WTC11 (cell line): ENCODE data around the gene CREB3. TPM values are rescaled to one million over a fixed set of nuclear protein-coding genes. Genes with fewer than 3 reads are reported as not detected.

Source experiments
- ATAC-seq: fragments of 200-7000 bp; cut with Tn5 transposase; 2 replicates; pipeline ENCODE4 v1.10.0; 2021; ENCODE audit warnings: mild to moderate bottlenecking, moderate library complexity
- CTCF ChIA-PET: fragments of 300-600 bp; sonication (Branson Sonifier 250); formaldehyde crosslinking; loops from one replicate; lab custom pipeline; 2021; ENCODE audit warnings: antibody characterized with exemption; lab: Charles Lee
- POLR2A ChIA-PET: fragments of 350-600 bp; sonication (Branson Sonifier 250); formaldehyde crosslinking; loops from one replicate; lab custom pipeline; 2021; ENCODE audit warnings: antibody characterized with exemption; lab: Charles Lee
- DNase-seq: peaks from one replicate; pipeline ENCODE4 v3.0.0; 2021; ENCODE audit warnings: low spot score
- H3K27ac Mint-ChIP-seq: 2 replicates; pipeline ENCODE4 v1.8.0; 2021; ENCODE audit warnings: mixed read lengths
- H3K27me3 Mint-ChIP-seq: 2 replicates; pipeline ENCODE4 v1.8.0; 2021; ENCODE audit warnings: low read depth, mild to moderate bottlenecking, moderate library complexity, mixed read lengths
- H3K36me3 Mint-ChIP-seq: 2 replicates; pipeline ENCODE4 v1.8.0; 2021; ENCODE audit warnings: mixed read lengths
- H3K4me1 Mint-ChIP-seq: 2 replicates; pipeline ENCODE4 v1.8.0; 2022; ENCODE audit warnings: mixed read lengths
- H3K4me3 Mint-ChIP-seq: 2 replicates; pipeline ENCODE4 v1.8.0; 2021; ENCODE audit warnings: mild to moderate bottlenecking, moderate library complexity, mixed read lengths
- H3K9me3 Mint-ChIP-seq: 2 replicates; pipeline ENCODE4 v1.8.0; 2021; ENCODE audit warnings: mixed read lengths
- E2F1 ChIP-seq: sonication (generic); formaldehyde crosslinking; IDR thresholded peaks from 2 replicates; pipeline ENCODE4 v1.8.0; 2022; ENCODE audit warnings: mild to moderate bottlenecking, missing genetic modification reagents
- ELF4 ChIP-seq: sonication (generic); formaldehyde crosslinking; IDR thresholded peaks from 2 replicates; pipeline ENCODE4 v1.8.1; 2022; ENCODE audit warnings: low read depth, mild to moderate bottlenecking, moderate library complexity, missing genetic modification reagents
- ERG ChIP-seq: fragments of 250-450 bp; sonication (Bioruptor Pico); IDR thresholded peaks from 2 replicates; pipeline ENCODE4 v1.8.0; 2021; ENCODE audit warnings: mild to moderate bottlenecking
- FOXP4 ChIP-seq: sonication (generic); formaldehyde crosslinking; IDR thresholded peaks from 2 replicates; pipeline ENCODE4 v1.8.0; 2022; ENCODE audit warnings: mild to moderate bottlenecking, missing genetic modification reagents
- JAZF1 ChIP-seq: fragments of 250-450 bp; sonication (Bioruptor Pico); IDR thresholded peaks from 2 replicates; pipeline ENCODE4 v1.9.0; 2021; ENCODE audit warnings: moderate library complexity, mild to moderate bottlenecking, inconsistent platforms
- NR1H2 ChIP-seq: sonication (generic); formaldehyde crosslinking; IDR thresholded peaks from 2 replicates; pipeline ENCODE4 v1.9.0; 2021; ENCODE audit warnings: mild to moderate bottlenecking, moderate library complexity, missing genetic modification reagents
- NR3C1 ChIP-seq: sonication (generic); formaldehyde crosslinking; conservative IDR thresholded peaks from 2 replicates; pipeline ENCODE4 v1.8.1; 2023; ENCODE audit warnings: low read depth, mild to moderate bottlenecking, missing genetic modification reagents
- SMAD3 ChIP-seq: sonication (generic); formaldehyde crosslinking; IDR thresholded peaks from 2 replicates; pipeline ENCODE4 v1.8.0; 2022; ENCODE audit warnings: missing genetic modification reagents, mild to moderate bottlenecking, borderline replicate concordance
- ZNF138 ChIP-seq: sonication (generic); formaldehyde crosslinking; conservative IDR thresholded peaks from 2 replicates; pipeline ENCODE4 v1.8.1; 2022; ENCODE audit warnings: mild to moderate bottlenecking, moderate library complexity, missing genetic modification reagents
- ZNF219 ChIP-seq: sonication (generic); formaldehyde crosslinking; IDR thresholded peaks from 2 replicates; pipeline ENCODE4 v1.8.0; 2023; ENCODE audit warnings: missing genetic modification reagents, mild to moderate bottlenecking, borderline replicate concordance
- ZNF416 ChIP-seq: fragments of 250-450 bp; sonication (Bioruptor Pico); IDR thresholded peaks from 2 replicates; pipeline ENCODE4 v1.9.0; 2021; ENCODE audit warnings: mild to moderate bottlenecking, inconsistent platforms
- ZNF532 ChIP-seq: fragments of 250-450 bp; sonication (Bioruptor Pico); IDR thresholded peaks from 2 replicates; pipeline ENCODE4 v1.9.0; 2021; ENCODE audit warnings: mild to moderate bottlenecking, borderline replicate concordance
- total RNA-seq: library from RNA; stranded (reverse); gene quantifications from 3 replicates; pipeline ENCODE4 v1.2.3, GENCODE V29; 2021
- TF ChIP-seq, protein P1 (sequence below): fragments of 250-450 bp; sonication (Bioruptor Pico); IDR thresholded peaks from 2 replicates; pipeline ENCODE4 v1.9.0; 2021; ENCODE audit warnings: moderate library complexity, mild to moderate bottlenecking, inconsistent platforms, borderline replicate concordance
- TF ChIP-seq, protein P2 (sequence below): sonication (generic); formaldehyde crosslinking; IDR thresholded peaks from 2 replicates; pipeline ENCODE4 v1.8.1; 2022; ENCODE audit warnings: mild to moderate bottlenecking, moderate library complexity, missing genetic modification reagents
- TF ChIP-seq, protein P3 (sequence below): fragments of 250-450 bp; sonication (Bioruptor Pico); IDR thresholded peaks from 2 replicates; pipeline ENCODE4 v2.1.2; 2022; ENCODE audit warnings: mild to moderate bottlenecking, moderate library complexity
- TF ChIP-seq, protein P4 (sequence below): sonication (generic); formaldehyde crosslinking; IDR thresholded peaks from 2 replicates; pipeline ENCODE4 v1.8.1; 2022; ENCODE audit warnings: low read depth, mild to moderate bottlenecking, moderate library complexity, missing genetic modification reagents, borderline replicate concordance
- TF ChIP-seq, protein P5 (sequence below): sonication (generic); formaldehyde crosslinking; IDR thresholded peaks from 2 replicates; pipeline ENCODE4 v1.8.0; 2023; ENCODE audit warnings: missing genetic modification reagents

CREB3 gene
- total RNA-seq, 1 experiment from 2014 or later = 21.4 TPM

- ATAC-seq = no peak
- Mint-ChIP-seq H3K27ac (peak overlapping the region; percentile 45; the same call in 1 of the 2 replicates), H3K36me3 (peaks cover 3% of the 10 kb centered on the region; the same call in 1 of the 2 replicates), H3K27me3 (no peaks in the 10 kb centered on the region), H3K9me3 (no peaks in the 10 kb centered on the region), H3K4me3 (no peak overlapping the region), H3K4me1 (peaks cover 27% of the 10 kb centered on the region)
- DNase-seq = no peak
- POLR2A ChIA-PET = no interaction called here
- CTCF ChIA-PET = interaction anchor here (0.6 to 0.7 kb wide), 2 partner anchors 18 to 776 kb away, joined by 3 read pairs; no protein-coding TSS in a partner anchor
- TF ChIP-seq JAZF1 (no peak), SMAD3 (CRISPR knock-in tag) (no peak), ZNF138 (no peak), ZNF416 (CRISPR knock-in tag) (no peak), E2F1 (CRISPR knock-in tag) (no peak), NR1H2 (CRISPR knock-in tag) (no peak), ELF4 (CRISPR knock-in tag) (no peak)
- TF ChIP-seq, protein P1, sequence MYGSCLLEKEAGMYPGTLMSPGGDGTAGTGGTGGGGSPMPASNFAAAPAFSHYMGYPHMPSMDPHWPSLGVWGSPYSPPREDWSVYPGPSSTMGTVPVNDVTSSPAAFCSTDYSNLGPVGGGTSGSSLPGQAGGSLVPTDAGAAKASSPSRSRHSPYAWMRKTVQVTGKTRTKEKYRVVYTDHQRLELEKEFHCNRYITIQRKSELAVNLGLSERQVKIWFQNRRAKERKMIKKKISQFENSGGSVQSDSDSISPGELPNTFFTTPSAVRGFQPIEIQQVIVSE (CRISPR knock-in tag) = no peak
- TF ChIP-seq, protein P2, sequence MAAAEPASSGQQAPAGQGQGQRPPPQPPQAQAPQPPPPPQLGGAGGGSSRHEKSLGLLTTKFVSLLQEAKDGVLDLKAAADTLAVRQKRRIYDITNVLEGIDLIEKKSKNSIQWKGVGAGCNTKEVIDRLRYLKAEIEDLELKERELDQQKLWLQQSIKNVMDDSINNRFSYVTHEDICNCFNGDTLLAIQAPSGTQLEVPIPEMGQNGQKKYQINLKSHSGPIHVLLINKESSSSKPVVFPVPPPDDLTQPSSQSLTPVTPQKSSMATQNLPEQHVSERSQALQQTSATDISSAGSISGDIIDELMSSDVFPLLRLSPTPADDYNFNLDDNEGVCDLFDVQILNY = no peak
Observed at GRCh38 chr9:35763181-35763580, 30.7 kb downstream of the CREB3 start.

DNA sequence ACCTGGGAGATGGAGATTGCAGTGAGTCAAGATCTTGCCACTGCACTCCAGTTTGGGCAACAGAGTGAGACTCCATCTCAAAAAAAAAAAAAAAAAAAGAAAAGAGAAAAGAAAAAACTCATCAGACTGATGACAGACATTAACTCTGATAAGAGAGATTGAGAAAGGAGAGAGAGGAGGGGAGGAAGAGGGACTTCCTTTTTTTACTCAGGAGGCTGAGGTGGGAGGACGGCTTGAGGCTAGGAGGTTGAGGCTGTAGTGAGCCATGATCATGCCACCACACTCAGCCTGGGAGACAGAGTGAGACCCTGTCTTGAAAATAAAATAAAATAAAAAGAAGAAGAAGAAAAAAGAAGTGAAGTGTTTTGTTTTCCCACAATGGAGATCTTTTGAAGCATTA, 31.3 kb downstream of the CREB3 start:
- H3K9me3 Mint-ChIP-seq = no peaks in the 10 kb centered on the region
- ATAC-seq = no peak
- no peak for DNase-seq
- ChIA-PET POLR2A (no interaction called here), CTCF (interaction anchor here (0.6 kb wide), 1 partner anchor 18 kb away, joined by 3 read pairs; no protein-coding TSS in a partner anchor)
- TF ChIP-seq ZNF416 (CRISPR knock-in tag) (no peak), FOXP4 (CRISPR knock-in tag) (no peak), NR3C1 (CRISPR knock-in tag) (no peak), ZNF219 (CRISPR knock-in tag) (no peak)
- TF ChIP-seq, protein P3, sequence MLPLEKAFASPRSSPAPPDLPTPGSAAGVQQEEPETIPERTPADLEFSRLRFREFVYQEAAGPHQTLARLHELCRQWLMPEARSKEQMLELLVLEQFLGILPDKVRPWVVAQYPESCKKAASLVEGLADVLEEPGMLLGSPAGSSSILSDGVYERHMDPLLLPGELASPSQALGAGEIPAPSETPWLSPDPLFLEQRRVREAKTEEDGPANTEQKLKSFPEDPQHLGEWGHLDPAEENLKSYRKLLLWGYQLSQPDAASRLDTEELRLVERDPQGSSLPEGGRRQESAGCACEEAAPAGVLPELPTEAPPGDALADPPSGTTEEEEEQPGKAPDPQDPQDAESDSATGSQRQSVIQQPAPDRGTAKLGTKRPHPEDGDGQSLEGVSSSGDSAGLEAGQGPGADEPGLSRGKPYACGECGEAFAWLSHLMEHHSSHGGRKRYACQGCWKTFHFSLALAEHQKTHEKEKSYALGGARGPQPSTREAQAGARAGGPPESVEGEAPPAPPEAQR = no peak
- H3K36me3 Mint-ChIP-seq = peaks cover 3% of the 10 kb centered on the region; the same call in 1 of the 2 replicates
- no peak overlapping the region for H3K27ac Mint-ChIP-seq
- no peak overlapping the region for H3K4me3 Mint-ChIP-seq
- H3K27me3 Mint-ChIP-seq = no peaks in the 10 kb centered on the region
- peaks cover 20% of the 10 kb centered on the region for H3K4me1 Mint-ChIP-seq

GRCh38 chr9:35766997-35767396, 34.5 kb downstream of the CREB3 start:
- H3K9me3 Mint-ChIP-seq = no peaks in the 10 kb centered on the region
- DNase-seq = no peak
- POLR2A ChIA-PET = no interaction called here
- no peaks in the 10 kb centered on the region for H3K36me3 Mint-ChIP-seq
- CTCF ChIA-PET = interaction anchor here (1.1 kb wide), 1 partner anchor 70 kb away, joined by 3 read pairs; no protein-coding TSS in a partner anchor
- peaks cover 9% of the 10 kb centered on the region for H3K4me1 Mint-ChIP-seq
- no peaks in the 10 kb centered on the region for H3K27me3 Mint-ChIP-seq
- H3K4me3 Mint-ChIP-seq = no peak overlapping the region
- no peak overlapping the region for H3K27ac Mint-ChIP-seq
- ATAC-seq = no peak
- no peak for TF ChIP-seq NR3C1 (CRISPR knock-in tag)
- TF ChIP-seq, protein P4, sequence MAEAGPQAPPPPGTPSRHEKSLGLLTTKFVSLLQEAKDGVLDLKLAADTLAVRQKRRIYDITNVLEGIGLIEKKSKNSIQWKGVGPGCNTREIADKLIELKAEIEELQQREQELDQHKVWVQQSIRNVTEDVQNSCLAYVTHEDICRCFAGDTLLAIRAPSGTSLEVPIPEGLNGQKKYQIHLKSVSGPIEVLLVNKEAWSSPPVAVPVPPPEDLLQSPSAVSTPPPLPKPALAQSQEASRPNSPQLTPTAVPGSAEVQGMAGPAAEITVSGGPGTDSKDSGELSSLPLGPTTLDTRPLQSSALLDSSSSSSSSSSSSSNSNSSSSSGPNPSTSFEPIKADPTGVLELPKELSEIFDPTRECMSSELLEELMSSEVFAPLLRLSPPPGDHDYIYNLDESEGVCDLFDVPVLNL (CRISPR knock-in tag) = no peak
- TF ChIP-seq ERG = no peak
- no peak for TF ChIP-seq ZNF532 (CRISPR knock-in tag)
- TF ChIP-seq, protein P5, sequence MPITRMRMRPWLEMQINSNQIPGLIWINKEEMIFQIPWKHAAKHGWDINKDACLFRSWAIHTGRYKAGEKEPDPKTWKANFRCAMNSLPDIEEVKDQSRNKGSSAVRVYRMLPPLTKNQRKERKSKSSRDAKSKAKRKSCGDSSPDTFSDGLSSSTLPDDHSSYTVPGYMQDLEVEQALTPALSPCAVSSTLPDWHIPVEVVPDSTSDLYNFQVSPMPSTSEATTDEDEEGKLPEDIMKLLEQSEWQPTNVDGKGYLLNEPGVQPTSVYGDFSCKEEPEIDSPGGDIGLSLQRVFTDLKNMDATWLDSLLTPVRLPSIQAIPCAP (CRISPR knock-in tag) = no peak
